NT2/D1 (cell line): ENCODE measurements around the gene MYB.

Source experiments
- SUZ12 ChIP-seq: IDR thresholded peaks from 2 replicates; pipeline ENCODE4 v1.6.1; 2011; ENCODE audit not compliant: insufficient read length, insufficient read depth; ENCODE audit errors: extremely low read depth
- YY1 ChIP-seq: IDR thresholded peaks from 2 replicates; pipeline ENCODE4 v1.6.1; 2011; ENCODE audit not compliant: insufficient read length, insufficient read depth
- ZNF274 ChIP-seq: IDR thresholded peaks from 2 replicates; pipeline ENCODE4 v1.6.1; 2011; ENCODE audit warnings: mild to moderate bottlenecking, low read depth, low read length

- TF ChIP-seq ZNF274 (no peak), YY1 (no peak), SUZ12 (no peak)
These were observed 79.5 kb downstream of the MYB start for GRCh38 chr6:135260612-135261011.
